ENCODE measurements around the gene CNTNAP2. TPM values are rescaled to one million over a fixed set of nuclear protein-coding genes. Genes with fewer than 3 reads are reported as not detected.

CNTNAP2 gene
- total RNA-seq, 4 donors from 2014 or later = 0.42 to 0.71 TPM; not detected in 2

- intact Hi-C loops (cut with DNase I; ENCODE audit: low total_unique reads) = no loop called here
- WGBS, 2 donors = 43 to 44% methylated on average over 4 of the region's 4 CpGs
Observed at GRCh38 chr7:147803606-147804005, 1687.0 kb downstream of the CNTNAP2 start.

GRCh38 chr7:147804032-147804431 lies 1687.4 kb downstream of the CNTNAP2 start:
- DNase-seq (ENCODE audit: low spot score in 2 of 2) = no peak
- H3K4me3 ChIP-seq (ENCODE audit: low read depth, poor library complexity, severe bottlenecking) = no peak overlapping the region
- intact Hi-C loops (cut with DNase I; ENCODE audit: low total_unique reads) = no loop called here
- no peak for TF ChIP-seq POLR2A (IDR thresholded peaks at IDR 0.05)
- no peak for TF ChIP-seq CTCF (IDR thresholded peaks at IDR 0.05)

More at GRCh38 chr7:147803606-147804005, 1687.0 kb downstream of the CNTNAP2 start:
- no peak overlapping the region for H3K4me3 ChIP-seq (ENCODE audit: low read depth, poor library complexity, severe bottlenecking)
- no peak for DNase-seq (ENCODE audit: low spot score in 2 of 2)
- TF ChIP-seq POLR2A (IDR thresholded peaks at IDR 0.05) = no peak
- TF ChIP-seq CTCF (IDR thresholded peaks at IDR 0.05) = no peak

- intact Hi-C loops (cut with DNase I; ENCODE audit: low total_unique reads) = no loop called here
- no peak for TF ChIP-seq POLR2A (IDR thresholded peaks at IDR 0.05)
- no peak for TF ChIP-seq CTCF (IDR thresholded peaks at IDR 0.05)
- no peak overlapping the region for H3K4me3 ChIP-seq (ENCODE audit: low read depth, poor library complexity, severe bottlenecking)
- DNase-seq (ENCODE audit: low spot score in 2 of 2) = no peak
Observed at GRCh38 chr7:147805996-147806576, 1689.5 kb downstream of the CNTNAP2 start.

GRCh38 chr7:147809786-147810185 lies 1693.2 kb downstream of the CNTNAP2 start:
- 42 to 45% methylated on average over 3 of the region's 3 CpGs for WGBS, 2 donors
- no peak for DNase-seq (ENCODE audit: low spot score in 2 of 2)
- intact Hi-C loops (cut with DNase I; ENCODE audit: low total_unique reads) = no loop called here
- TF ChIP-seq CTCF (IDR thresholded peaks at IDR 0.05) = no peak
- TF ChIP-seq POLR2A (IDR thresholded peaks at IDR 0.05) = no peak
- no peak overlapping the region for H3K4me3 ChIP-seq (ENCODE audit: low read depth, poor library complexity, severe bottlenecking)

GRCh38 chr7:147810269-147810668 lies 1693.7 kb downstream of the CNTNAP2 start:
- no peak overlapping the region for H3K4me3 ChIP-seq (ENCODE audit: low read depth, poor library complexity, severe bottlenecking)
- intact Hi-C loops (cut with DNase I; ENCODE audit: low total_unique reads) = no loop called here
- DNase-seq (ENCODE audit: low spot score in 2 of 2) = no peak
- TF ChIP-seq POLR2A (IDR thresholded peaks at IDR 0.05) (no peak), CTCF (IDR thresholded peaks at IDR 0.05) (no peak)

- TF ChIP-seq POLR2A (IDR thresholded peaks at IDR 0.05) (no peak), CTCF (IDR thresholded peaks at IDR 0.05) (no peak)
- no peak overlapping the region for H3K4me3 ChIP-seq (ENCODE audit: low read depth, poor library complexity, severe bottlenecking)
- no peak for DNase-seq (ENCODE audit: low spot score in 2 of 2)
- WGBS, 2 donors = 89 to 92% methylated on average over 5 of the region's 5 CpGs
- intact Hi-C loops (cut with DNase I; ENCODE audit: low total_unique reads) = no loop called here
Observed at GRCh38 chr7:147811923-147812322, 1695.3 kb downstream of the CNTNAP2 start.

Measured in lower leg skin (tissue), 4 donors.